Tibial nerve (tissue), 4 donors: Measurements from ENCODE around the gene MTUS2. TPM values are rescaled to one million over a fixed set of nuclear protein-coding genes. Genes with fewer than 3 reads are reported as not detected.

Experiments
- DNase-seq, 2 donors: peaks; one replicate each; pipeline ENCODE4 v3.0.0-alpha.2; 2019; ENCODE audit warnings: low spot score in 2 of 2
- H3K27ac ChIP-seq, 4 donors: fragments of 200-600 bp; sonication (generic) in 3 of 4; one replicate each; pipeline ENCODE4 v1.5.1; 2017 to 2019; ENCODE audit warnings: mild to moderate bottlenecking in 1 of 4
- H3K27me3 ChIP-seq, 2 donors: fragments of 200-600 bp; sonication (generic) in 1 of 2; one replicate each; pipeline versions ENCODE4 v1.5.1 to v1.6.0; 2017 to 2019
- H3K36me3 ChIP-seq, 3 donors: fragments of 200-600 bp; sonication (generic); one replicate each; pipeline ENCODE4 v1.5.1; 2018 to 2019
- H3K4me1 ChIP-seq, 4 donors: fragments of 200-600 bp; sonication (generic) in 3 of 4; one replicate each; pipeline ENCODE4 v1.5.1; 2017 to 2019
- H3K4me3 ChIP-seq, 4 donors: fragments of 200-600 bp; sonication (generic) in 3 of 4; one replicate each; pipeline ENCODE4 v1.5.1; 2017 to 2019; ENCODE audit warnings: mild to moderate bottlenecking in 1 of 4, moderate library complexity in 1 of 4
- H3K9me3 ChIP-seq, 4 donors: fragments of 200-600 bp; sonication (generic) in 3 of 4; one replicate each; pipeline ENCODE4 v1.5.1; 2017 to 2019
- EP300 ChIP-seq, 2 donors: sonication (generic); formaldehyde crosslinking; IDR thresholded peaks; one replicate each; pipeline ENCODE4 v1.6.1; 2017; ENCODE audit warnings: antibody characterized with exemption in 2 of 2, mild to moderate bottlenecking in 1 of 2
- POLR2A ChIP-seq, 2 donors: fragments of 450-650 bp; IDR thresholded peaks; one replicate each; pipeline ENCODE4 v1.6.1; 2017; ENCODE audit warnings: antibody characterized with exemption in 2 of 2, mild to moderate bottlenecking in 2 of 2, moderate library complexity in 2 of 2
- WGBS, 2 donors: methylation state at CpG; one replicate each; pipeline ENCODE4 v1.1.5; 2018; 5-methylcytosine and 5-hydroxymethylcytosine counted together
- total RNA-seq, 4 donors: library from RNA; depleted of rRNA; stranded (reverse); fragments of >200 nt; gene quantifications; one replicate each; pipeline ENCODE4 v1.1.0, GENCODE V29; 2016
- TF ChIP-seq, protein P1 (sequence below), 5 experiments: fragments of 200-600 bp in 3 of 5; fragments of 450-650 bp in 2 of 5; sonication (generic) in 3 of 5; IDR thresholded peaks; one replicate each; pipeline ENCODE4 v1.5.1; 2016 to 2019; ENCODE audit warnings: antibody characterized with exemption in 5 of 5, mild to moderate bottlenecking in 3 of 5, moderate library complexity in 2 of 5

Gene MTUS2
- total RNA-seq, 4 donors from 2014 or later = 0.20 TPM; not detected in 3

DNA sequence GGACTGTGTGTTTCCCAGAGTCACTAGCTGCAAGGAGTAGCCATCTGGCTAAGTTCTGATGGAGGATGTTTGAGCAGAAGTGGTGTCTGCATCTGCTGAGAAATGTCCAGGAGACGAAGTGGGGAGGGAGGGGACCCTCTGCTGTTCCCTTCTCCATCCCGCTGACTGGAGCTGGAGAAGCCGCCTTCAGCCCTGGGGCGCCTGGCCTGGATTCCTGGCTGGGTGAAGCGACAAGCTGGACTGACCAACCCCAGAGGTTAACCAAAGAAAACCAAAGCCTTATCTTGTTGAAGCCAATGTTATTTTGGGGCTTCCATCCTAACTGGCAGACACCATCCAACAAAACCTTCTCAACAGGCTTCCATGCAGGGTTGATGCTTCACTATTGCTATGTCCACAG lies 707.8 kb downstream of the MTUS2 start:
- TF ChIP-seq EP300 (IDR thresholded peaks at IDR 0.05) (no peak), POLR2A (IDR thresholded peaks at IDR 0.05) (no peak)
- TF ChIP-seq, protein P1, sequence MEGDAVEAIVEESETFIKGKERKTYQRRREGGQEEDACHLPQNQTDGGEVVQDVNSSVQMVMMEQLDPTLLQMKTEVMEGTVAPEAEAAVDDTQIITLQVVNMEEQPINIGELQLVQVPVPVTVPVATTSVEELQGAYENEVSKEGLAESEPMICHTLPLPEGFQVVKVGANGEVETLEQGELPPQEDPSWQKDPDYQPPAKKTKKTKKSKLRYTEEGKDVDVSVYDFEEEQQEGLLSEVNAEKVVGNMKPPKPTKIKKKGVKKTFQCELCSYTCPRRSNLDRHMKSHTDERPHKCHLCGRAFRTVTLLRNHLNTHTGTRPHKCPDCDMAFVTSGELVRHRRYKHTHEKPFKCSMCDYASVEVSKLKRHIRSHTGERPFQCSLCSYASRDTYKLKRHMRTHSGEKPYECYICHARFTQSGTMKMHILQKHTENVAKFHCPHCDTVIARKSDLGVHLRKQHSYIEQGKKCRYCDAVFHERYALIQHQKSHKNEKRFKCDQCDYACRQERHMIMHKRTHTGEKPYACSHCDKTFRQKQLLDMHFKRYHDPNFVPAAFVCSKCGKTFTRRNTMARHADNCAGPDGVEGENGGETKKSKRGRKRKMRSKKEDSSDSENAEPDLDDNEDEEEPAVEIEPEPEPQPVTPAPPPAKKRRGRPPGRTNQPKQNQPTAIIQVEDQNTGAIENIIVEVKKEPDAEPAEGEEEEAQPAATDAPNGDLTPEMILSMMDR (IDR thresholded peaks at IDR 0.05) = no peak
- H3K4me1 ChIP-seq = peaks cover 0 to 13% (median 0%) of the 10 kb centered on the region in 4 donors
- no peak overlapping the region for H3K4me3 ChIP-seq
- no peaks in the 10 kb centered on the region for H3K27me3 ChIP-seq
- no peaks in the 10 kb centered on the region for H3K9me3 ChIP-seq
- H3K27ac ChIP-seq = no peak overlapping the region
- DNase-seq = no peak
- WGBS, 2 donors = 78 to 87% methylated on average over 5 of the region's 5 CpGs
- peaks cover 0 to 72% (median 0%) of the 10 kb centered on the region in 3 donors for H3K36me3 ChIP-seq

DNA sequence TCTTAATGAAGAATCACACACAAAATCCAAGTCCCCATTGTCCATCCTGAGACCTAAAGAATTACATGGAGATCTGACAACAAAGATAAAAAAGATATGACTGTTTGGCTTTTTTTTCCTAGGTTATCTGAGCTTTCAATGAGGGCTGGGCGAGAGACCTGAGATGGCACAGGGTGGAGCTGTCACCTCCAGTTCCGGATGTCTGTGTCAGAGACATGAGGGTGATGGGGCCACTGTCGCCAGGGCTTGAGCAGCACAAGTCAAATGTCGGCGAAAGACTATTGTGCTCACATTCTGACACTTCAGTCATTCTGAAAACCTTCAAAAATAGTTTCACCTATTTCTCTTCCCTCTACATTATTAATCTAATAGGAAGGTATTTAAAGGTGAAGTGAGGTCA lies 709.6 kb downstream of the MTUS2 start:
- no peak for DNase-seq
- 92% methylated on average over 5 of the region's 5 CpGs for whole genome bisulfite sequencing, 2 donors
- TF ChIP-seq, protein P1 (IDR thresholded peaks at IDR 0.05) = no peak
- TF ChIP-seq POLR2A (IDR thresholded peaks at IDR 0.05) (no peak), EP300 (IDR thresholded peaks at IDR 0.05) (no peak)

DNA sequence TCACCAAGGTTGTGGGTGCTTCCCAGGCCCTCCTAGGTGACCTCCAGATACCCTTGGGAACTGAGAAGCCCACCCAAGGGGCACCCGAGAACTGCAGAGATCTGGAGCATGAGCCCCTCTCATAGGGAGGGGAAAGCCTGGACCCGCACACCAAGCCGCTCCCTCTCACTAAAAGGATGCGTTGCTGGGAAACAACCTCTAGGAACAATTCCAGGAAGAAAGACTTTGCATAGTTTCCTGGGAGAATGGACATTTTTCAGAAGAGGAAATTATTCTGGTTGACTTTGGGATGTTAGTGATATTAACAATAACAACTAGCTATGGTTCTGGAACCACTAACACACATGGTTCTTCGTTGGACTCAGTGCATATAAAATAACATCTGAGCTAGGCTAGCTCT lies 710.8 kb downstream of the MTUS2 start:
- no peak for DNase-seq
- peaks cover 0 to 63% (median 0%) of the 10 kb centered on the region in 3 donors for H3K36me3 ChIP-seq
- no peaks in the 10 kb centered on the region for H3K27me3 ChIP-seq
- TF ChIP-seq, protein P1 (IDR thresholded peaks at IDR 0.05) = no peak
- TF ChIP-seq POLR2A (IDR thresholded peaks at IDR 0.05) (no peak), EP300 (IDR thresholded peaks at IDR 0.05) (no peak)
- no peak overlapping the region for H3K27ac ChIP-seq
- WGBS, 2 donors = 74 to 75% methylated on average over 5 of the region's 5 CpGs
- H3K9me3 ChIP-seq = no peaks in the 10 kb centered on the region
- H3K4me1 ChIP-seq = no peaks in the 10 kb centered on the region
- H3K4me3 ChIP-seq = no peak overlapping the region

More for the DNA sequence above, 709.6 kb downstream of the MTUS2 start:
- Histone ChIP-seq H3K27ac (no peak overlapping the region), H3K4me1 (peaks cover 0 to 1% (median 0%) of the 10 kb centered on the region in 4 donors), H3K9me3 (no peaks in the 10 kb centered on the region), H3K4me3 (no peak overlapping the region), H3K27me3 (no peaks in the 10 kb centered on the region), H3K36me3 (peaks cover 0 to 59% (median 0%) of the 10 kb centered on the region in 3 donors)

DNA sequence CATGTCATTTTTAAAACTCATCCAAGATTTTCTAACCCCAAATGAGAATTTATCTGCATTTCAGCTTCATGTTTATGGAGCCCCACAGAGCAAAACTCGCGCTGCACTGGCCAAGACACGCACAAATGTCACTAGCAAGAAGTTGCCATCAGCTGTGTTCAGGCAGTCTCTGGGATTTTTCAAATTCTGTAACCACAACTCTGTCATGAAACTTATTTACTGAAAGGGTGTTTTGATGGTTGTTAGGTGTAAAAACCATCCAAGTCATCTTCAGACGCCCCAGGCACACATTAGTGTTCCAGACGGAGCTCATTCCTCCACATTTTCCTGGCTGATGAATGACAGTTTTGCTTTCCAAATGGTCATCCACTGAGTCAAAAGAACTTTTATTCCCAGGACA lies 712.0 kb downstream of the MTUS2 start:
- Histone ChIP-seq H3K36me3 (peaks cover 0 to 62% (median 0%) of the 10 kb centered on the region in 3 donors), H3K4me3 (no peak overlapping the region), H3K4me1 (no peaks in the 10 kb centered on the region), H3K27me3 (no peaks in the 10 kb centered on the region), H3K9me3 (no peaks in the 10 kb centered on the region), H3K27ac (no peak overlapping the region)
- TF ChIP-seq POLR2A (IDR thresholded peaks at IDR 0.05) = no peak
- TF ChIP-seq, protein P1 (IDR thresholded peaks at IDR 0.05) = no peak
- TF ChIP-seq EP300 (IDR thresholded peaks at IDR 0.05) = no peak
- DNase-seq = no peak
- 69 to 70% methylated on average over 5 of the region's 5 CpGs for WGBS, 2 donors

DNA sequence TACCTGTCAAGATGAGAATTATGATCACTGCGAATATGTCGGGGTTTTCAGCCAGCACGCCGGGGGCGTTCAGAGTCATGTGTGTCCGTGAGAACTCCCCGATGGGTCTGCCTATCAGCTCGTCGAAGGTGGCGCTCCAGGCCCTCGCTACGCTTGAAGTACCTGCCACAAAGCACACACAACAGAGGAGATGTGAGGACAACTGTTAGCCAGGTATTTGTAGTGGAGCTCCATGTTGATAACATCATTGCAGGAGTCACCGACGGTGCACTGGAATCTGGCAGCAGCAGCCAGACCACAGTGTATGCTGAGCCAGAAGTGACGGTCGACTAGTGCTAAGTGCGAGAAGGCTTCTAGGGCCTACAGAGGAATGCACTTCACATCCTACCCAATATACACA lies 712.7 kb downstream of the MTUS2 start:
- no peak for DNase-seq
- Histone ChIP-seq H3K27ac (no peak overlapping the region), H3K4me3 (no peak overlapping the region), H3K27me3 (no peaks in the 10 kb centered on the region), H3K9me3 (no peaks in the 10 kb centered on the region), H3K36me3 (peaks cover 0 to 55% (median 0%) of the 10 kb centered on the region in 3 donors), H3K4me1 (peaks cover 0 to 3% (median 0%) of the 10 kb centered on the region in 4 donors)
- WGBS, 2 donors = 85 to 92% methylated on average over 17 of the region's 17 CpGs
- TF ChIP-seq POLR2A (IDR thresholded peaks at IDR 0.05) (no peak), EP300 (IDR thresholded peaks at IDR 0.05) (no peak)
- TF ChIP-seq, protein P1 (IDR thresholded peaks at IDR 0.05) = no peak
